M059J (cell line): ENCODE data around the gene PIAS2. TPM values are rescaled to one million over a fixed set of nuclear protein-coding genes. Genes with fewer than 3 reads are reported as not detected.
"Not testable (repeated sequence)": the region's sequence is repeated elsewhere in the genome, so short reads cannot be mapped to it uniquely, and the experiment has no call there.

Source experiments
- DNase-seq: peaks from one replicate; pipeline ENCODE4 v3.0.0-alpha.2; 2012; ENCODE audit warnings: low read depth
- total RNA-seq: library from RNA; depleted of rRNA; stranded (reverse); fragments of >200 nt; shearing (Covaris generic); gene quantifications from 2 replicates; pipeline ENCODE4 v1.2.3, GENCODE V29; 2014; rRNA removed

Gene PIAS2
- total RNA-seq = 25.4 and 35.9 TPM in 2 replicates

- peak; percentile 73 for DNase-seq
Measured at GRCh38 chr18:46917108-46917802, at the start of gene PIAS2, which contains the start of gene KATNAL2. Gene PIAS2 (minus strand): TSS chr18:46917507. CDS start chr18:46917345, 162 bp downstream. Gene KATNAL2 (plus strand): TSS chr18:46917602. CDS start chr18:46946873, 29,271 bp downstream.

DNA sequence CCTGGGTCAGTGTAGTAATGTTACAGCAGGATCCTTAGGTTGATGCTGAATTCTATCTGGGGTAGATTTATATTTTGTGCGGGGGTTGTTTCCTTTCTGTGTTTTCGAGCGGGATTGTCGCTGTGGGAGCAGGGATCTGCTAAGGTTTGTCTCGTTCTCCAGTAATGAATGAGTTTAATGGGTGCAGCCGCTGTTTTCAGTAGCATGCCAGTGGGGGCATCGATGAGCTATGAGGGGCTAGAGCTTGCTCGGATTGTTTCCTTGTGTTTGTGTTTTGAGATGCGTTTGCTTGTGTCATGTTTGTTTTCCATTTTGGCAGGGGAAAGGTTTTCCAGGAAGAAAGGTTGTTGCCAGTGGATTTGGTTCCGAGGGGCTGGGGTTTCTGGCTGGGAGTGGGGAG lies 49.0 kb upstream of the PIAS2 start:
- not testable (repeated sequence) for DNase-seq

- not testable (repeated sequence) for DNase-seq
Measured at GRCh38 chr18:46964579-46965293, 47.4 kb upstream of the PIAS2 start.

DNA sequence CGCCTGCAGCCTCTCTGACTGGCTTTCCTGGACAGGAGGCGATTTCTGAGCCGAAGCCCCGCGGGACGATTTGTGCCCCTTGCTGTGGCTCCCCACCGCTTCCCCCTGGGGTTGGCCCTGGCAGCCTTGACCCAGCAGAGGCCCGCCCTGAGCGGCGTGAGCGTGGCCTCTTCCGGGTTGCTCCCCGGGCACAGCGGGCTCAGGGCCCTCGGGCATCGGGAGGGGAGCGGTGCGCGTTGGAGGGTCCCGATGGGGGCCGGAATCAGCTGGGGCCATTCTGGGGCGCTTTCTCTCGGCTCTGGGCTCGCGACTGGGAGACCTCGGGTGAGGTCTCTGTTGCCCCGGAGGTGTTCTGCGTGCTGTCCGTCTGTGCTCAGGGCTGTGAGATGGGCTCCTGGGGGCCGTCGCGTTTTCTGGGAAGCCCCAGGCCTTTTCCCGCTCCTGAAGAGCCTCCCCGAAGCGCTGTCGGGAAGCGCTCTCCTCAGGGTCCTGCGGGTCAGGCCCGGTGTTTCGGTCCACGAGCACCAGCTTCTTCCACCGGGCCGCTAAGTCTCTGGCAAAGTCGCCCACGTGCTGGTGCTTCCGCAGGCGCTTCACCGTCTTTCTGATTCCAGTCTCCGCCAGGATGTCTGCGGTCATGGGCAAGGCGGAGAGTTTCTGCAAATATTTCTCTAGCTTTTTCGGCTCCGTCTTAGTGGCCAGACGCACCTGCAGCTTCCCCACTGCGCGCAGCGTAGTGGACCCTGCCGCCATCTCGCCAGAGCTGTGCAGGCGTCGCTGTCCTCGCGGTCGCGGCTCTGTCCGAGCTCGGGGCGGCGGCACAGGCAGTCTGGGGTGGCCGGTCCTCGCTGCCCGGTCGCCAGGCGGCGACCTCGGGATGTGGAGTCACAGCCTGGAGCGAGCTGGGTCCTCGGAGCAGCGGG lies 46.6 kb upstream of the PIAS2 start:
- not testable (repeated sequence) for DNase-seq

GRCh38 chr18:46958209-46958608 lies 40.9 kb upstream of the PIAS2 start:
- no peak for DNase-seq

DNA sequence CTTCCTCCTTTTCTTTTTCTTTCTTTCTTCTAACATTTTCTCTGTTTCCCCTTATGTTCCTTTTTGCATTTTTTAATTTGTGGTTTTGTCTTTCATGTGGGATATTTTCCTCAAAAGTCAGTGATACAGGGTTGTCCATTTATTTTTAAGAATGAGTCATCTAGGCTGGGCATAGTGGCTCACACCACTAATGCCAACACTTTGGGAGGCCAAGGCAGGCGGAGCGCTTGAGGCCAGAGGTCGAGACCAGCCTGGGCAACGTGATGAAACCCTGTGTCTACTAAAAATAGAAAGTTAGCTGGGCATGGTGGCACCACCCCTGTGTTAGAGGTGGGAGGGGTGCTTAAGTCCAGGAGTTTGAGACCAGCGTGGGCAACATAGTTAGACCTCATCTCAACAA lies 35.9 kb upstream of the PIAS2 start:
- peak; percentile 81 for DNase-seq

- peak; percentile 32 for DNase-seq
Measured at GRCh38 chr18:46950064-46950656, 32.9 kb upstream of the PIAS2 start.

DNA sequence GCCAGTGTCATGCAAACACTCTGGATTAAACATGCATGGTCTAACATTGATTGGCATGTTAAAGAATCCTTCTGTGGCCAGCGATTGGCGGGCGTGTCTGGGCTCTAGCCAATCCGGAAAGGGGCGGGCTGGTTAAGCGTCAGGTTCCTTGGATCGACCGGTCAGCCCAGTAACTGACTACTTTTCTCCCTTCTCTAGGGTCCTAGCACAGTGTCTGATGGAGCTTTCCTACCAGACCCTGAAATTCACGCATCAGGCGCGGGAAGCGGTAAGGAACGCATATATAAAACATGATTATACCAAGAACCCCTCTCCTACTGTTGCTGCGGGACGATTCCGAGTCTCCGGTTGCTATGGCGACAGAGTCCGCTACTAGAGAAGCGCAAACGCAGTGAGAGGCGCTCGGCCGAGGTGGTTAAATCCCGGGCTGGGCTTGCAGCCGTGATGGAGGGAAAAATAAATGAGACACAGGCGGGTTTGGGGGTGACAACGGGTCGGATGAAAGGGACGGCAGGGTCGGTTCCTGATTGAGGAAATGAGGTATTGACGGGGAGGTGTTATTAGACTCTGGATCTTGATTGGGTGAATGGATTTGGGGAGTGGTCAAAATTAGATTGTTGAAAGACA lies 29.5 kb upstream of the PIAS2 start:
- peak; percentile 12 for DNase-seq

DNA sequence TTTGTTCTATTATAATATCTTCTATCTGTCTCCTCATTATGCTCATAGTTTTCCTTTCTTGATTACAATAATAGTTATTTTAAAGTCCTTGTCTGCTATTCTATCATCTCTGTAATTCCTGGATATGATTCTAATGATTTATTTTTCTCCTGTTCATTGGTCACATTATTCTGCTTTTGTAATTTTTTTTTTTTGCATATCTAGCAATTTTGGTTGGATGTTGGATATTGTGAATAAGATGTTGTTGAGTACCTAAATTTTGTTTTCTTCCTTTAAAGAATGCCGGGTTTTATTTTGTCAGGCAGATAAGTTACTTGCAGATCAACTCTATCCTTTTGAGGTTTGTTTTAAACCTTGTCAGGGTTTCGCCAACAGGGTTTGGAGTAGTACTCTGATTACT lies 25.3 kb upstream of the PIAS2 start:
- no peak for DNase-seq

- DNase-seq = peak; percentile 11
Measured at GRCh38 chr18:46939998-46940571, 22.8 kb upstream of the PIAS2 start.

- peak; percentile 94 for DNase-seq
Measured at GRCh38 chr18:46939337-46939963, 22.1 kb upstream of the PIAS2 start.

GRCh38 chr18:46920653-46921052 lies 3.3 kb upstream of the PIAS2 start:
- DNase-seq = no peak

- peak; percentile 20 for DNase-seq
Measured at GRCh38 chr18:46920067-46920466, 2.8 kb upstream of the PIAS2 start.

DNA sequence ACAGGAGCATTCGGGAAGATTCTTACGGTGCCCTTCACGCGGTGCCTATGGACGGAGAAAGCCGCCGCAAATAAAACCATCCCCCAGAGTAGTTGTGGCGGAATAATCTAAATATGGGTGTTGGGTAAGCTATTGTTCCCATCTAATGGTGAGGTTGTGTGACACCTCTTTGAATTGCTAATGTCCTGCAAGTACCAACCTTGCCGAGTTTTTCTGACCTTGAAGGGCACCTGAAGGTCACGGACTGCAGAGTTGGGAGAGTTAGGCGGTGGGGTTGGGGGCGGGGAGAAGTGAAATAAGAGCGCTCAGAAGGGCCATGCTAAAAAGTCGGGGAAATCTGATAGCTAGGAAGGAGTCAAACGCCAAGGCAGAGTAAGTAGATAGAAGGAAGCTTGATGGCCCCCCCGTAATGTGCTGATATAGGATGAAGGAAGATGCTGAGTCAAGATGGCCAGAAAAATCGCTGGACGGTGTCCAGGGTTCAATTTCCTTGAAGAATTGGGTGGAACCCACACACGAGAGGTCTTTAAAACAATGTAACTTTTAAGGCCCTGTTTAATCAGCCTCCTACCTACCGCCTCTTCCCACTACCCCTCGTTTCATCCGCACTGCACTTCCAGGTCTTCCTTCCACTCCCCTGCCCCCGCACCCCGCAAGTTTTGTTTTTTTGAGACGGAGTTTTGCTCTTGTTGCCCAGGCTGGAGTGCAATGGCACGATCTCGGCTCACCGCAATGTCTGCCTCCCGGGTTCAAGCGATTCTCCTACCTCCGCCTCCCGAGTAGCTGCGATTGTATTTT lies 695 bp upstream of the PIAS2 start:
- DNase-seq = peak; percentile 31

DNA sequence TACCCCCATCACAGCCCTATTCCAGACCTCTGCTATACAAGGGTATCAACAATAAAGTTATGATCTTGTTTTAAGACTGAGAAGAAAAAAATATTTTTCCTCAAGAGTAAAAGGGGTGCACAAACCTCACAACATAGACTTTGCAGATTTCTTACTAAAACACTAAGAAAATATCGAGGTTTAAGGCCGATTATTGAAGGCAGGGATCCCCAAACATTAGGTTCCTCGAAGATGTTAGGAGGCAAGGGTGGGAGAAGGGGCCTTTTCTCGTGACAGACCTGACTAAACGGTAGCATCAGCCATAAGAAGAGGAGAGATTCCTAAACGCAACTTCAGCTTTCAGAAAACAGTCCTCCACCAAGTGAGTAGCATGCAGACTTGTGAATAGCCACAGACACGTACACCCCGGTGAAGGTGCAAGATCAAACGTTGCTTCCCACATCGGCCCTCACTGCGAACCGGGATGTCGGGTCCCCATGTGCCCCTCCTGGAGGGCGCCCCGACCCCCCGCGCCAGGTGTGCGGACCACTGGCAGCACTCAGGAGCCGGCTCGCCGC lies 678 bp downstream of the PIAS2 start:
- DNase-seq = peak; percentile 59

DNA sequence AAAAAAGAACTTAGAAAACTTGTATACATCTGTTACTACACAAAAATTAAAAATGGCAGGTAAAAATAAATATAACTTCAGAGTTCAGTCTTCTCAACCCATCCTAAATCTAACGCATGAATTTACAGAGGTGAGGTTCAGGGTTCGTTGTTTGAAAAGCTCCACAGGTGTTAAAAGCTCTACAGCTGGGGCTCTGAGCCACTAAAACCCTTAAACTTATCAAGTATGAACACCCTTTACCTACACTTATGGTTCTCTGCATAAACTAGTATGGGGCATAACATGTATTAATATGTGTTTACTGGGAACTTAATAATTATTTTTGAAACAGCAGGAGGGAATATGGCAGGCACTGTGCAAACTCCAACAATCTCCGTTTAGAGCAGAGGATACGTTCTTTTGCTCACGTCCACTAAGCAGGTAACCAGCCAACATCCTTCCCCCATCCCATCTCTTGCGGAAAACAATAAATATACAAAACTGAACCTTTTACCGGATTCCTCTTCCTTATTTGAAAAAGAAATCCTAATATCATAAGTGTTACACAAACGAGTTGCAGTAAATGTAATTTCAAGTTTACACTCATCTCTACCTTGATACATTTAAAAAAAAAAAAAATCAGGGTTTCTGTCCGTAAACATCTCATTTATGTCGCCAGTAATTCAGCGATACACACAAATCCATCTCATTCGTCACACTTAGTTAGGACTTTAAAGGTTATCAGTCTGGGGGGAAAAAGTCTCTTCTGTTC lies 1.3 kb downstream of the PIAS2 start:
- DNase-seq = peak; percentile 39

DNA sequence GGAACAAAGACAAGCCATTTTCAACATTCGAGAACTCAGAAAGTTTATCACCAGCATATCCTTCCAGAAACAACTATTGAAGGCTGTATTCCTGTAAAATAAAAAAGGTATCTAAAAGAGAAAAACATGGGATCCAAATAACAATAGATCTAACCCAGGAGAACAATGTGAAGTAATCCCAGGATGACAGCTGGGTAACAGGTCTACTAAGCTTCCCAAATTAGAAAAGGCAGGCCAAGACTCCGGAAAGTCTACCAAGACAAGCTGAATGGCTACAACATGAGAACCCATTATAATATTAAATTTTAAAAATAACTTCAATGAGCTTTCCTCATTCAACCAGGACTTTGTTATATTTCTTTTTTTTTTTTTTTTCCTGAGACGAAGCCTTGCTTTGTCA lies 6.5 kb downstream of the PIAS2 start:
- DNase-seq = no peak

DNA sequence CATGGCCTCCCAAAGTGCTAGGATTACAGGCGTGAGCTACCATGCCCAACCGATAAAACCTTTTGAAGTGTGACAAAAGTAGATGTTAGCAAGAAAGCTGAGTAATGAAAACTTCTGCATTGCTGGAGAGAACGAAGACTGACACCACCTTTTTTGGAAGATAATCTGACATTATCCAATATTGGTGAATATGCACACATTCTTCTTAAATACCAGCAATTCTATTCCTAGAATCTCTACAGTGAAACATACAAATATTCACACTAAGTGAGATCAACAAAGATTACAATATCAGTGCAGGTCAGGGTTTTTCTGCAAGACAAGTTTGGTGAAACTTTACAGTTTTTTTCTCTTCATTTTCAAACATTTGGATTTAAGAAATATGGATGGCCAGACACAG lies 7.8 kb downstream of the PIAS2 start:
- no peak for DNase-seq
